ENCODE results near the gene TSC22D1. TPM values are rescaled to one million over a fixed set of nuclear protein-coding genes. Genes with fewer than 3 reads are reported as not detected.

The TSC22D1 gene
- total RNA-seq, 1 experiment from 2014 or later, result 20.1 TPM

- DNase-seq, result peak; percentile 96
- H4K20me1 ChIP-seq (ENCODE audit: insufficient read depth, low read depth, low read length), result peaks cover 6% of the 10 kb centered on the region; the same call in 1 of the 2 replicates
- no peaks in the 10 kb centered on the region; the same call in 1 of the 2 replicates for H3K27me3 ChIP-seq (ENCODE audit: low read length)
- H3K9me3 ChIP-seq (ENCODE audit: low read length), result no peaks in the 10 kb centered on the region
- no peaks in the 10 kb centered on the region for H3K36me3 ChIP-seq (ENCODE audit: insufficient read depth, low read length)
- peak overlapping the region; percentile 87 for H3K4me3 ChIP-seq (ENCODE audit: low read length)
- H3K79me2 ChIP-seq (ENCODE audit: low read length), result no peaks in the 10 kb centered on the region
- H3K9ac ChIP-seq (ENCODE audit: low read length), result peak overlapping the region; percentile 79
- peaks cover 24% of the 10 kb centered on the region for H3K4me1 ChIP-seq (ENCODE audit: low read length)
- H3K27ac ChIP-seq (ENCODE audit: low read length), result 0 out of 2 replicates have a peak overlapping the region, but pooled peaks have one; percentile 19
- peak overlapping the region; percentile 96 for H3K4me2 ChIP-seq (ENCODE audit: low read depth, low read length, poor library complexity, severe bottlenecking)
- H3K9me2 ChIP-seq (replicated peaks; ENCODE audit: insufficient read depth, low read length), result no peaks in the 10 kb centered on the region
- H2AFZ ChIP-seq (ENCODE audit: low read length), result peak overlapping the region; percentile 99
Observed at GRCh38 chr13:44577236-44578066, 1.3 kb upstream of the TSC22D1 start.

GRCh38 chr13:44576351-44577235 is 463 bp upstream of the TSC22D1 start:
- peak; percentile 54 for DNase-seq

GRCh38 chr13:44575035-44575434 is 1.1 kb downstream of the TSC22D1 start:
- peaks cover 6% of the 10 kb centered on the region; the same call in 1 of the 2 replicates for H4K20me1 ChIP-seq (ENCODE audit: insufficient read depth, low read depth, low read length)
- no peaks in the 10 kb centered on the region for H3K9me3 ChIP-seq (ENCODE audit: low read length)
- no peak overlapping the region for H3K27ac ChIP-seq (ENCODE audit: low read length)
- H3K4me2 ChIP-seq (ENCODE audit: low read depth, low read length, poor library complexity, severe bottlenecking), result no peak overlapping the region
- no peak overlapping the region for H2AFZ ChIP-seq (ENCODE audit: low read length)
- H3K36me3 ChIP-seq (ENCODE audit: insufficient read depth, low read length), result no peaks in the 10 kb centered on the region
- H3K9ac ChIP-seq (ENCODE audit: low read length), result no peak overlapping the region
- peaks cover 24% of the 10 kb centered on the region for H3K4me1 ChIP-seq (ENCODE audit: low read length)
- no peak overlapping the region for H3K4me3 ChIP-seq (ENCODE audit: low read length)
- no peaks in the 10 kb centered on the region for H3K79me2 ChIP-seq (ENCODE audit: low read length)
- H3K27me3 ChIP-seq (ENCODE audit: low read length), result no peaks in the 10 kb centered on the region; the same call in 1 of the 2 replicates
- DNase-seq, result no peak
- no peaks in the 10 kb centered on the region for H3K9me2 ChIP-seq (replicated peaks; ENCODE audit: insufficient read depth, low read length)

More at GRCh38 chr13:44576351-44577235, 463 bp upstream of the TSC22D1 start:
- H3K27me3 ChIP-seq (ENCODE audit: low read length), result no peaks in the 10 kb centered on the region; the same call in 1 of the 2 replicates
- peak overlapping the region; percentile 87 for H3K4me3 ChIP-seq (ENCODE audit: low read length)
- H3K9me2 ChIP-seq (replicated peaks; ENCODE audit: insufficient read depth, low read length), result no peaks in the 10 kb centered on the region
- no peak overlapping the region for H3K27ac ChIP-seq (ENCODE audit: low read length)
- H3K4me2 ChIP-seq (ENCODE audit: low read depth, low read length, poor library complexity, severe bottlenecking), result peak overlapping the region; percentile 96
- H3K4me1 ChIP-seq (ENCODE audit: low read length), result peaks cover 24% of the 10 kb centered on the region
- H3K9ac ChIP-seq (ENCODE audit: low read length), result peak overlapping the region; percentile 79
- H3K79me2 ChIP-seq (ENCODE audit: low read length), result no peaks in the 10 kb centered on the region
- peaks cover 6% of the 10 kb centered on the region; the same call in 1 of the 2 replicates for H4K20me1 ChIP-seq (ENCODE audit: insufficient read depth, low read depth, low read length)
- no peaks in the 10 kb centered on the region for H3K9me3 ChIP-seq (ENCODE audit: low read length)
- H2AFZ ChIP-seq (ENCODE audit: low read length), result peak overlapping the region; percentile 99
- H3K36me3 ChIP-seq (ENCODE audit: insufficient read depth, low read length), result no peaks in the 10 kb centered on the region

- no peak overlapping the region for H3K9ac ChIP-seq (ENCODE audit: low read length)
Observed at GRCh38 chr13:44574466-44574855, 1.7 kb downstream of the TSC22D1 start.

GRCh38 chr13:44573790-44574465 is 2.2 kb downstream of the TSC22D1 start:
- peaks cover 24% of the 10 kb centered on the region for H3K4me1 ChIP-seq (ENCODE audit: low read length)
- H4K20me1 ChIP-seq (ENCODE audit: insufficient read depth, low read depth, low read length), result peaks cover 6% of the 10 kb centered on the region; the same call in 1 of the 2 replicates
- H2AFZ ChIP-seq (ENCODE audit: low read length), result no peak overlapping the region
- DNase-seq, result peak; percentile 48
- H3K9ac ChIP-seq (ENCODE audit: low read length), result no peak overlapping the region
- no peak overlapping the region for H3K4me3 ChIP-seq (ENCODE audit: low read length)
- no peak overlapping the region for H3K27ac ChIP-seq (ENCODE audit: low read length)
- H3K4me2 ChIP-seq (ENCODE audit: low read depth, low read length, poor library complexity, severe bottlenecking), result no peak overlapping the region
- H3K9me2 ChIP-seq (replicated peaks; ENCODE audit: insufficient read depth, low read length), result no peaks in the 10 kb centered on the region
- H3K27me3 ChIP-seq (ENCODE audit: low read length), result no peaks in the 10 kb centered on the region; the same call in 1 of the 2 replicates
- no peaks in the 10 kb centered on the region for H3K36me3 ChIP-seq (ENCODE audit: insufficient read depth, low read length)
- no peaks in the 10 kb centered on the region for H3K9me3 ChIP-seq (ENCODE audit: low read length)
- no peaks in the 10 kb centered on the region for H3K79me2 ChIP-seq (ENCODE audit: low read length)

More at GRCh38 chr13:44574466-44574855, 1.7 kb downstream of the TSC22D1 start:
- Histone ChIP-seq H3K27me3 (ENCODE audit: low read length) (no peaks in the 10 kb centered on the region; the same call in 1 of the 2 replicates), H4K20me1 (ENCODE audit: insufficient read depth, low read depth, low read length) (peaks cover 6% of the 10 kb centered on the region; the same call in 1 of the 2 replicates), H2AFZ (ENCODE audit: low read length) (no peak overlapping the region), H3K9me2 (replicated peaks; ENCODE audit: insufficient read depth, low read length) (no peaks in the 10 kb centered on the region), H3K4me2 (ENCODE audit: low read depth, low read length, poor library complexity, severe bottlenecking) (no peak overlapping the region), H3K4me1 (ENCODE audit: low read length) (peaks cover 24% of the 10 kb centered on the region), H3K27ac (ENCODE audit: low read length) (no peak overlapping the region), H3K9me3 (ENCODE audit: low read length) (no peaks in the 10 kb centered on the region), H3K79me2 (ENCODE audit: low read length) (no peaks in the 10 kb centered on the region), H3K4me3 (ENCODE audit: low read length) (no peak overlapping the region), H3K36me3 (ENCODE audit: insufficient read depth, low read length) (no peaks in the 10 kb centered on the region)
- no peak for DNase-seq

GRCh38 chr13:44573071-44573470 is 3.1 kb downstream of the TSC22D1 start:
- Histone ChIP-seq H3K4me3 (ENCODE audit: low read length) (no peak overlapping the region), H3K79me2 (ENCODE audit: low read length) (no peaks in the 10 kb centered on the region), H3K9me3 (ENCODE audit: low read length) (no peaks in the 10 kb centered on the region), H3K27me3 (ENCODE audit: low read length) (no peaks in the 10 kb centered on the region; the same call in 1 of the 2 replicates), H4K20me1 (ENCODE audit: insufficient read depth, low read depth, low read length) (peaks cover 7% of the 10 kb centered on the region), H3K36me3 (ENCODE audit: insufficient read depth, low read length) (no peaks in the 10 kb centered on the region), H3K4me2 (ENCODE audit: low read depth, low read length, poor library complexity, severe bottlenecking) (no peak overlapping the region), H3K9me2 (replicated peaks; ENCODE audit: insufficient read depth, low read length) (no peaks in the 10 kb centered on the region), H3K27ac (ENCODE audit: low read length) (no peak overlapping the region), H3K4me1 (ENCODE audit: low read length) (peaks cover 18% of the 10 kb centered on the region), H2AFZ (ENCODE audit: low read length) (no peak overlapping the region), H3K9ac (ENCODE audit: low read length) (no peak overlapping the region)
- DNase-seq, result no peak

- Histone ChIP-seq H4K20me1 (ENCODE audit: insufficient read depth, low read depth, low read length) (peaks cover 5% of the 10 kb centered on the region; the same call in 1 of the 2 replicates), H3K9me3 (ENCODE audit: low read length) (no peaks in the 10 kb centered on the region), H3K4me3 (ENCODE audit: low read length) (no peak overlapping the region), H3K27ac (ENCODE audit: low read length) (no peak overlapping the region), H3K4me2 (ENCODE audit: low read depth, low read length, poor library complexity, severe bottlenecking) (no peak overlapping the region), H2AFZ (ENCODE audit: low read length) (no peak overlapping the region), H3K27me3 (ENCODE audit: low read length) (no peaks in the 10 kb centered on the region), H3K4me1 (ENCODE audit: low read length) (no peaks in the 10 kb centered on the region), H3K79me2 (ENCODE audit: low read length) (no peaks in the 10 kb centered on the region), H3K9me2 (replicated peaks; ENCODE audit: insufficient read depth, low read length) (no peaks in the 10 kb centered on the region), H3K9ac (ENCODE audit: low read length) (no peak overlapping the region), H3K36me3 (ENCODE audit: insufficient read depth, low read length) (no peaks in the 10 kb centered on the region)
- DNase-seq, result no peak
Observed at GRCh38 chr13:44566601-44567000, 9.5 kb downstream of the TSC22D1 start.
